CD4-positive, alpha-beta T cell treated with Interleukin-6 for 4 hours (primary cell): ENCODE results near the gene FADS2.

Source experiments
- DNase-seq: peaks from one replicate; pipeline ENCODE4 v3.0.0-alpha.2; 2020; ENCODE audit warnings: mixed read lengths

FADS2 gene

GRCh38 chr11:61795876-61796526 lies 32.1 kb upstream of the FADS2 start:
- DNase-seq, result no peak

DNA sequence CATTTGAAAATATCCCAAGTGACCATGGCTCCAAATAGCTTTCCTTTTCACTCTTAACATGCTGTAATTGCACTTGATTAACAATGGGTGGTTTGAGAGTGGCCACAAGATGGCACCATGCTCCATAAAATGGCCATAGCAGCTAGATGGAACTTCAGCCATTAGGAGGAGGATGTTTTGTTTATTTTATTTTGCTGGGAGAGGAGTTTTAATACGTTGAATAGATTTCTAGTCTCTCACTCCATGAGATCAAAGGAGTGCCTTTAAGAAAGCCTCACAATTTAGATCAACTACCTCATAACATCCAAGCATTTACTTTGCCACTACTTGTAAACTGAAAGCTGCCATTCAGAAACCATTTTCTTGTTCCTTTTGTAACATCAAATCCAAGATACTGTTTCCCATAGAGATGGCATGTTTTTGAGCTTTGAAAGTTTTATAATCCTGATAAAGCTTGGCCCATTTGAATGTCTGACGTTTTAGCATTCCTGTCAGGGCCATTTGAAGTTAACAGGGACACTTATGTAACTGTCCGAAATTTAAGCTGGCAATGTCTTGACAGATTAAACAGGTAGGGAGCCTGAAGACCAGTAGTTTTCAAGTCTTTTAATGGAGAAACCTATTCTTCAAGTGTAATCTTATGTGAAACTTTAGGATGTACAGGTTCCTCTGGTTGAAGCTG lies 30.7 kb upstream of the FADS2 start:
- peak; percentile 83 for DNase-seq

DNA sequence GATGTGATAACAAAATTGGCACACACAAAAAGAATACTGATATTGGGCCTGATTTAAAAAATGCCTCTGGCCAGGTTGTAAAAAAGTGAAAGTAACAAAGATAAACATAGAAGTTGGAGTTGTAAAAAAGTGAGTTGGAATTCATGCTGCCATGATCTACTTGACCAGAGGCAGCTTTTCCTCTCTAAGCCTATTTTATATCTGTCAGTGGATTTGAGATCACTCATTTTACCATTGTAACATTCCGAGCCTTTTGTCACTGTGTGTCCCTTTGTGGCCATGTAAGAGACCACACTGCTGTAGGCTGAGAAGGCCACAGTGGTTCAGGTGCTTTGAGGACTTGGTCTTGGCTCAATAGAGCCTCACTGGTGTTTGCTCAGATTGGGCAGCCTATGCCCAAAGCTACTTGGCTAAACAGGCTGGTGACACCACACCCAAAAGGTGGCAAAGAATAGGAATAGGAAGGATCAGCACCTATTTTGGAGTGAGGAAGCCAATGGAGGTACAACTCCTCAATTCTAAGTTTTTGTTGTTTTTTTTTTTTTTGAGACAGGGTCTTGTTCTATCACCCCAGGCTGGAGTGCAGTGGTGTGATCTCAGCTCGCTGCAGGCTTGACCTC lies 28.3 kb upstream of the FADS2 start:
- no peak for DNase-seq

DNA sequence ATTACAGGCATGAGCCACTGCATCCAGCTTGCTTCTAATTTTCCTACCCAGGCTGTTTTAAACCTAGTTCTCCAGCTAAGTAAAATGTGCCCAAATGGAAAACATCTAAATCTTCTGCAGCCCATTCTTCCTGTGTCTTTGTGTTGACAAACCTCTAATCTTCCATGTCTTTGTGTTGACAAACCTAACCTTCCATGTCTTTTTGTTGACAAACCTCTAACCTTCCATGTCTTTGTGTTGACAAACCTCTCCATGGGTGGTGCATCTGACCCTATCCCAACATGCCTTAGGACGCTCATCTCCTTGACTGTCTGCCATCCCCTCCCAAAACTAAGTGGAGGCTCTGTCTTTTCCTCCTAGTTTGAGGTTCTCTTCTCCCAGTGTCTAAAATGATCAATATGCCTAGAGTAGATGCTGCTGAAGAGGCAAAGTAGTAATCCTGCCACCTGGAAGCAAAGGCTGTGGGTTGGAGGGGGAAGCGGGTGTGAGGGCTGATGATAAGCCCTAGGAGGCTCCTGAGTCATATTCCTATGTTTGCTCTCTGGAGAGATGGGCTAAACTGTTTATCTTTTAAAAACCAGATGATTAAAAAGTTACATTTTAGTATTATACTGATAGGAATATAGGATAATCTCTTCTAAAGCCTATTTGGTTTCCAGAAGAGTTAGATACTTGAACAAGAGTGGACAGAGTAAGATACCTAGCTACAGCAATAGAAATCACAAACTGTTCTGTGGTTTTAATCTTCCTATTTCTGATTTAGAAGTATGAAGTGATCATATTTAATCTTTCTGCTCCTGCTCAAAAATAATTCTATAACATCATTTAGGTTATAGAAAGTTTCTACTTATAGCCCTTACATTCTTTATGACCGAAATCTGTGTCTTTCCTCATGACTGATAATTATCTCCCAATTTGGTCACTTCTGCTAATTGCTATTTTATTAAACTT lies 27.5 kb upstream of the FADS2 start:
- DNase-seq, result no peak

GRCh38 chr11:61802605-61803004 lies 25.5 kb upstream of the FADS2 start:
- DNase-seq, result no peak

DNA sequence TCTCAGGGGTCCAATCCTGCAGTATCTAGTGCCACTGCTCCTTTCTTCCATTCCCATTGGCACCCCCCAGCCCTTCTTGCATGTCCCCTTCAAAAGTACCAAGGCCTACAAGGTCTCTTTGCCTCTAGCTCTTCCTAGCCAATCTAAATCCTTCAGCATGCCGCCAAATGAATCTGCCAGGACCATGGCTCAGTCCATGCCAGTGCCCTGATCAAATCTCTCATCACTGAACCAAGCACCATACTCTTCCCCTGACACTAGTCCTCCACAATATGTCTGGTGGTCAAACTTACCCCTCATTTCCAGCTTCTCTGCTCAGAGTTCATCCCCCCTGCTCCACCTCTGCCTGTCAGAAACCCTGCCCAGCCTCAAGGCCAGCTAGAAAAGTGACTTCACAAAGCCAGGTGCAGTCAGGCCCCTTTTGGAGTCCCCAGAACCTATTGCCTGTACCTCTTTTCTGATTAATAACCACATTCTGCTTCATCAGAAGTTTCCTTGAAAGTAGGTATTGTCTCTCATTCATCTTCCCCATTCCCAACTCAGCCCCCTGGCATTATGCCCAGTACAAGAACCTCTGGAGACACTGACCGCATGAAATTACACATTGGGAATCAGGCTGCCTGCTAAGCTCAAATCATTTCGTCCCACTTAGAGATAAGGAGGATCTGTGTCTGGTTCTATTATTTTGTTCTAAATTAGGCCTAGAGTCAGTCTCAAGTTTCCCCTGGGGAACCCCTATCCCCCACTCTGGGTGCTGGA lies 24.0 kb upstream of the FADS2 start:
- no peak for DNase-seq

- DNase-seq, result no peak
Measured at GRCh38 chr11:61805146-61805545, 23.0 kb upstream of the FADS2 start.

DNA sequence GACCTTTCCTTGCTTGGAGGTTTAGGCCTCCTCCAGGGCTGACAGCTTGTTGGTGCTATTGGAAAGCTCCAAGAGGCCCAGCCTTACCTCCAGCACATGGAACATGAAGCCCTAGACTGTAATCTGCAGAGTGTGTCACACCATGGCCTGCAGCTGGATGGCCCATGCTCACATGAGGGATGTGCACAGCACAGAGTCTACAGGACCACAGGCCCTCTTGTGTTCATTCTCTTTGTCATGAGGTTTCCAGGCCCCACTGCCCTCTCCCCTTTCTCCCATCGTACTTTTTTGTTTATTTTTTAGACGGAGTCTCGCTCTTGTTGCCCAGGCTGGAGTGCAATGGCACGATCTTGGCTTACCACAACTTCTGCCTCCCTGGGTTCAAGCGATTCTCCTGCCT lies 21.3 kb upstream of the FADS2 start:
- DNase-seq, result no peak

GRCh38 chr11:61810671-61811175 lies 17.4 kb upstream of the FADS2 start:
- DNase-seq, result no peak

DNA sequence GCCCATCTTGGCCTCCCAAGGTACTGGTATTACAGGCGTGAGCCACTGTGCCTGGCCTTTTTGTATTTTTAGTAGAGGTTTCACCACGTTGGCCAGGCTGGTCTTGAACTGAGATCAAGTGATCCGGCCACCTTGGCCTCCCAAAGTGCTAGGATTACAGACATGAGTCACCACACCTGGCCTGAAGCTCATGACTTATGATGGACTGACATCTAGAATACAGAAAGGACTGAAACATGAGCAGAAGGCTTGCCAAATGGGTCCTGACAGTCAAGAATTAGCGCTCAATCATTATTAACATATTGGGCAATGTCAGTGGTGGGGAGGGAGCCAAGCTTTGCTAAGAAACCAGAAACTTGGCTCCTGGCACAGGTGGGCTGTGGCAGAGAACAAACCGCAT lies 16.3 kb upstream of the FADS2 start:
- DNase-seq, result no peak

GRCh38 chr11:61812736-61813411 lies 15.2 kb upstream of the FADS2 start:
- no peak for DNase-seq

DNA sequence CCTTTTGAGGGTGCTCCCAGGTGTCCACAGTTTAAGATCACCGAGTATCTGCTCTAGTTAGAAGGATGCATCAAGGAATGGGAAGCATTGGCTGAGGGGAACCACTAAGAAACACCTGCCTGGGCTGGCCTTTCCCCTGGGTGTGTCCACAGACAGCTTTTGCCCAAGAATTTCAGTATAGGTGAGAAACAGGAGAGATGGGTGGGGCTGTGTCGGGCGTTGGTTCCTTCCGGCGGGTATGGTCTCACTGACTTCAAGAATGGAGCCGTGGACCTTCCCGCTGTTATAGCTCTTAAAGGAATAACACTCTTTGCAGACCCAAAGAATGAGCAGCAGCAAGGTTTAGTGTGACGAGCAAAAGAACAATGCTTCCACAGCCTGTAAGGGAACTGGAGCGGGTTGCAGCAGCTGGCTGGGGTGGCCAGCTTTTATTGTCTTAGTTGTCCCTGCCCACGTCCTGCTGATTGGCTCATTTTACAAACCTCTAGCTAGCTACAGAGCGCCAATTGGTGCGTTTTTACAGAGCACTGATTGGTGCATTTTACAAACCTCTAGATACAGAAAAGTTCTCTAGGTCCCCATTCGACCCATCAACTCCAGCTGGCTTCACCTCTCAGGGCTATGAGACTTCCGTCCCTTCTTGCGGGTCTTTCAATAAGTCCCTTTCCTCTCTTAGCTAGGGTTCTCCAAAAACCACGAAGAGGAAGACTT lies 13.7 kb upstream of the FADS2 start:
- DNase-seq, result peak; percentile 11

DNA sequence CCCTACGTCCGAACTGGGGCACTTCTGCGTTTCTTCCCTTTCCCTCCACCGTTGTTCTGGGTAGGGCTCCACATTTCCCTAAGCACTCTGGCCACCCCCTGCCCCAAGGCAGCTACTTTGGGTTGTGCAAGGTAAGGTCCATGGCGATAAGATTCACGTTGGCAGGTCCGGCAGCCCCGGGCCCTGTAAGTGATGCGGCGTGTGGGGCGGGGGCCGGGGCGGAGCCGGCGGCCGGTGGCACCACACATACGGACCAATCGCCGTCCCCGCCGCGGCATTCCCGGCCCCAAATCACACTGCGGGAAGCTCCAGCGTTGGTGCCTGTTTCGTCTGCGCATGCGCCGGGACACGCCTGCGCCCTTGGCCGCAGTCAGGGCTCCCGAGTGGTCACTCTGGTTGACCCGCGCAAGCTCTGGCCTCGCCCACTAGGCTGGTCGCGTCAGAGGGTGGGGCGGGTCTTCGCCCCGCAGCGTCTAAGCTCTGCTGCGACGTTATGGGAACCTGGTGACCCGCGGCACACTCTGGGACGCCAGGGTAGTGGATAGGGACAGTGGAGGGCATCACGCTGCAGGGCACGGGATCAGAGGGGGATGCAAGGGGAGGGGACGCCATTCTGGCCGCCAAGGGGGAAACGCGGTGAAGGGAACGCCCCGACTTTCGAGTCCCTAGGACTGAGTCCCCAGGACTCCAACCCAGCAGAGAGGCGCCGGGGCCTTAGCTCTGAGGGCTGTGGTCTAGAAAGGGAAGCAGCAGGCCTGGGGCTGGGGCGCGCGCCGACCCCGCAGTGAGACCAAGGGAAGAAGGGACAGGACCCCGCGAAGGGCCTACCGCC lies 12.9 kb upstream of the FADS2 start:
- DNase-seq, result peak; percentile 80

DNA sequence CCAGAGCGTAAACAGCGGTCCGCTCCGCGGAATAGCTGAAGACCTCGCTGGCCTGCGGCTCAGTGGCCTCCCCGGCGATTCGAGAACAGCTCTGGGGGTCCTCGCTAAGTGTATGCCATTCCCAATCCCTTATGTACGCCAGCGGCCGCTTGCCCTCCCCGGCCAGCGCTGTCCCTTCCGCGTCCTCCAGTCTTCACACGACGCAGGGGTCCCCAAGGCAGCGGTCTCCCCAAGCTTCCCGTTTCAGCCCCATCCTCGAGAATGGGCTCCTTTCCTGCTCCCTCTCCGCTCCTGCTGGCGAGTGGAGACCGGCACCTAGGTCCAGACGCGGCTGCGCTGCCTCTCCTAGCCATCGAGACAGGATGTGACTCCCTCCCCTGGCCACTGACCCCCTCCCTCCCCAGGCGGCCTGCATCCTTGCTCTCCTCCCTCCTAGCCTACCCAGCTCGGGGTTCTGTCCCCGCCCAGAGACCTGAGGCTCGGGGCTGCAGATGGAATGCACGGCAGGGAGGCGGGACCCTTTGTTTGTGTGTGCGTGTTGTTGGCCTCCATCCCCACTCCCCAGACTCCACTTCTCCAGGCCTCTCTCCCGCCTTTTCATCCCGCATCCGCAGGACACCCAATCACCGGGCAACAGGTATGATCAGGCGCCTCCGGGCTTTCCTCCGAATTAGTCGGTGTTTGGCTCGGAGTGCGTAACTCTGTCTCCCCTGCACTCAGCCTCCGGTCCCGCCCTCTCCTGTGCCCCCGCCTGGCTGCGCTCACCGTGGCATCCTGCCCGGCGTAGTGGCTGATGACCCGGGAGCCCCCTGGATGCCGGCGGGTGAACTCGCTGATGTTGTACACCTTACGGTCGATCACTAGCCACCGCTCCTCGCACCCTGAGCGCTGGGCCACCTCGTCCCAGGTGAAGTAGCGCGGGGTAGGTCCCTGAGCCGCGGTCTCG lies 12.0 kb upstream of the FADS2 start:
- peak; percentile 78 for DNase-seq

GRCh38 chr11:61816736-61817455 lies 11.2 kb upstream of the FADS2 start, which contains the start of gene FADS1:
Gene FADS1, minus strand, starts transcription at chr11:61817003. Its CDS starts 74 bp downstream, at chr11:61816929.
- DNase-seq, result peak; percentile 89

DNA sequence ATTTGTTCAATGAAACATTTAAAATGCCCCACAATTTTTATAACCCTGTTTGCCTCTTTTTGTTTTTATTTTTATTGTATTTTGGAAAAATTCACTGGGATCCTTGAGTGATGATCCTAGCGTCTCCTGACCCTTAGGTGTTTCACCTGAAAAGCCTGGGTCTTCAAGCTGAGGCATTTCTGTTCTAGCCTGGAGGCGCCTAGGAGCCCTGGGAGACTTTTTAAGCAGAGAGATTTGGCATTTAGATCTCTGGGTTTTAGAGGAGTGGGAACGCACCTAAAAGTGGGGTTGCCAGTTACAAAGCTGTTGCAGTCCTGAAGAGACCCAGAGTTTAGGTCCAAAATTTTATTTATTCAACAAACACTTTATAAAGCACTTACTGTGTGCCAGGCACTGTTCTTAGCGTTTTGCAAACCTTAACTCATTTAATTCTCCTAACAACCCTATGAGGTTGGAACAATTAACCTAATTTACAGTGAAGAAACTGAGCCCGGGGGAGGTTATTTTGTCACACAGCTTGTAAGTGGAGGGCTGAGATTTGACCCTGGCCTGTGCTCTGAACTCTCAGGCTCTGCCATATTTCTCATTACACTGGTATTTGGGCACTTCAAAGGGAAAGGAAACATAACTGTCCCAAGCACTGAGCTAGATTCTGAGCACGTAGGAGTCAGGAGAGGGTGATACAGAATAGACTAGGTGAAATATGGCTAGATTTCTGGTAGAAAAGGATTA lies 10.5 kb upstream of the FADS2 start:
- no peak for DNase-seq

DNA sequence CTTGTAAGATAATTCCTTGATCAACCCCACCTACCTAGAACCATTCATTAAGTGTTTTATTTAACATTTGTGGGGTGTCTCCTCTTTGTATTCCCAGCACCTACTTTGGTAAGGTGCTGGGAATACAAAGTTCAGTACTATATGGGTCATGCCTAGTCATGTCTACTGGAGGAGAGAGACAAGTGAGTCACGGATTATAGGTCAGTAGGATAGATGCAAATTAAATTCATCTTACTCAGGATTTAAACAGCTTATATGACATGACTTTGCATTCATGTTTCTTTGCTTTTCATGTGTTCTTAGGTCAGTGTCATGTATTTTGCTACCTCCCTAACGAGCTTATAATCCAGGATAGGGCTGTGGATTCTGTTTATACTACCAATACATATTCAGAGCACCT lies 7.9 kb upstream of the FADS2 start:
- DNase-seq, result no peak
